AG04450 (cell line): ENCODE results near the gene ARMH2. TPM values are rescaled to one million over a fixed set of nuclear protein-coding genes. Genes with fewer than 3 reads are reported as not detected.
"Not testable (repeated sequence)": the region's sequence is repeated elsewhere in the genome, so short reads cannot be mapped to it uniquely, and the experiment has no call there.

Source experiments
- CTCF ChIA-PET: fragments of 300-600, 350-600 bp; formaldehyde crosslinking; extraction: SDS; loops from one replicate; lab custom pipeline; 2022; ENCODE audit warnings: antibody characterized with exemption, inconsistent platforms; lab: Charles Lee
- POLR2A ChIA-PET: fragments of 350-600 bp; formaldehyde crosslinking; extraction: SDS; loops from one replicate; lab custom pipeline; 2021; ENCODE audit warnings: antibody characterized with exemption, inconsistent platforms; lab: Yijun Ruan, JAX
- DNase-seq: peaks from one replicate; pipeline ENCODE4 v3.0.0-alpha.2; 2011; ENCODE audit warnings: low read depth, low spot score
- H3K27ac ChIP-seq: one replicate; pipeline ENCODE4 v1.5.1; 2012; ENCODE audit warnings: low read depth, low read length, control low read depth
- H3K27me3 ChIP-seq: one replicate; pipeline ENCODE4 v1.6.0; 2012; ENCODE audit warnings: low read length; ENCODE audit not compliant: control insufficient read depth, insufficient read depth
- H3K4me3 ChIP-seq: 2 replicates; pipeline ENCODE4 v1.5.1; 2011; ENCODE audit warnings: mild to moderate bottlenecking, low read depth, low read length, control low read depth
- H3K9me3 ChIP-seq: 2 replicates; pipeline ENCODE4 v1.5.1; 2012; ENCODE audit warnings: low read length; ENCODE audit not compliant: control insufficient read depth, insufficient read depth
- polyA plus RNA-seq: library from polyadenylated mRNA; depleted of rRNA; stranded (reverse); fragments of >200 nt; gene quantifications from 2 replicates; pipeline ENCODE4 v1.2.3, GENCODE V29; 2011
- TF ChIP-seq, protein P1 (sequence below): IDR thresholded peaks from 2 replicates; pipeline ENCODE4 v1.5.1; 2011; ENCODE audit warnings: low read depth, low read length, control low read depth, inconsistent platforms

Gene ARMH2
- polyA plus RNA-seq, 1 experiment: not detected

DNA sequence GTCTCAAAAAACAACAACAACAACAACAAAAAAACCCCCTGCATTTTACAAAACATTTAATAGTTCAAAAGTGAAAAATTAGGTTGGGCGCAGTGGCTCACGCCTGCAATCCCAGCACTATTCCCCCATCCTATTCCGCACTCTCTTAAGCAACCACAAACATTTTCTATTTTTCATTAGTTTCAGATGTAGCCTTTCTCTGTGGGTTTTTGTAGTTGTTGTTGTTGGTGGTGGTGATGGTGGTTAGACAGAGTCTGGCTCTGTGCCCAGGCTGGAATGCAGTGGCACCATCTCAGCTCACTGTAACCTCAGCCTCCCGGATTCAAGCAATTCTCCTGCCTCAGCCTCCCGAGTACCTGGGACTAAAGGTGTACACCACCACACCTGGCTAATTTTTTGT is 30.4 kb downstream of the ARMH2 start:
- ChIA-PET CTCF (interaction anchor here (0.6 to 3.7 kb wide), 3 partner anchors 187 to 405 kb away, joined by 3 to 42 read pairs (median 4); no protein-coding TSS in a partner anchor), POLR2A (no interaction called here)
- DNase-seq: no peak
- no peaks in the 10 kb centered on the region for H3K9me3 ChIP-seq
- H3K4me3 ChIP-seq: no peak overlapping the region
- no peaks in the 10 kb centered on the region for H3K27me3 ChIP-seq
- TF ChIP-seq, protein P1, sequence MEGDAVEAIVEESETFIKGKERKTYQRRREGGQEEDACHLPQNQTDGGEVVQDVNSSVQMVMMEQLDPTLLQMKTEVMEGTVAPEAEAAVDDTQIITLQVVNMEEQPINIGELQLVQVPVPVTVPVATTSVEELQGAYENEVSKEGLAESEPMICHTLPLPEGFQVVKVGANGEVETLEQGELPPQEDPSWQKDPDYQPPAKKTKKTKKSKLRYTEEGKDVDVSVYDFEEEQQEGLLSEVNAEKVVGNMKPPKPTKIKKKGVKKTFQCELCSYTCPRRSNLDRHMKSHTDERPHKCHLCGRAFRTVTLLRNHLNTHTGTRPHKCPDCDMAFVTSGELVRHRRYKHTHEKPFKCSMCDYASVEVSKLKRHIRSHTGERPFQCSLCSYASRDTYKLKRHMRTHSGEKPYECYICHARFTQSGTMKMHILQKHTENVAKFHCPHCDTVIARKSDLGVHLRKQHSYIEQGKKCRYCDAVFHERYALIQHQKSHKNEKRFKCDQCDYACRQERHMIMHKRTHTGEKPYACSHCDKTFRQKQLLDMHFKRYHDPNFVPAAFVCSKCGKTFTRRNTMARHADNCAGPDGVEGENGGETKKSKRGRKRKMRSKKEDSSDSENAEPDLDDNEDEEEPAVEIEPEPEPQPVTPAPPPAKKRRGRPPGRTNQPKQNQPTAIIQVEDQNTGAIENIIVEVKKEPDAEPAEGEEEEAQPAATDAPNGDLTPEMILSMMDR: no peak
- no peak overlapping the region for H3K27ac ChIP-seq

DNA sequence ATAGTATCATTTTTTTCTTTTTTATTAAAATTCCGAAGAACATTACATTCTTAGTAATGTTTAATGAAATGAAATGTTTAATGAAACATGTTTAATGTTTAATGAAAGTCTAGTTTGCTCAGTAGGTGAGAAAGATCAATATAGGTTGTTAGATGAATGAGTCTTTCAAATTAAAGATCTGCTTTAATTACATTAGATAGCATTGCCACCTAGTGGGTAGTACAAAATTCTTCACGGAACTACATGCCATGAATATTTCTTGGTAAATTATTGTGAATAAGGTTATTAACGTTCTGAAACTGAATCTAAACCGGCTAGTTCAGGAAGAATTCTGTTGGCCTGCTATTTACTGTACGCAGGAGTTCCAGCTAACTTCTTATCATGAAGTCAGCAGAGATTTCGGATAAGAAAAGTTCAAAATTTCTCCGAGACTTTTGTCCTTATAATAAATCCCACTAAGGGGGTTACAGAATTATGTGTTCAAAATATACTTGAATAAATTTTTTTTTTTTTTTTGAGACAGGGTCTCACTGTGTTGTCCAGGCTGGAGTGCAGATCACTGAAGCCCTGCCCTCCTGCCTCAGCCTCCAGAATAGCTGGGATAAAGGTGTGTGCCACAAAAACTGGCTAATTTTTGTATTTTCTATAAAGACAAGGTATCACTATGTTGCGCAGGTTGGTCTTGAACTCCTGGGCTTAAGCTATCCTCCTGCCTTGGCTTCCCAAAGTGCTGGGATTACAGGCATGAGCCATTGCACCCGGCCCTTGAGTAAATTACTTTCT is 31.8 kb downstream of the ARMH2 start:
- Histone ChIP-seq H3K27me3 (no peaks in the 10 kb centered on the region), H3K9me3 (no peaks in the 10 kb centered on the region), H3K4me3 (no peak overlapping the region), H3K27ac (no peak overlapping the region)
- ChIA-PET CTCF (interaction anchor here (0.6 to 3.7 kb wide), 15 partner anchors 11 to 304 kb away, joined by 3 to 42 read pairs (median 4); no protein-coding TSS in a partner anchor), POLR2A (no interaction called here)
- DNase-seq: no peak
- TF ChIP-seq, protein P1: peak; percentile 51

- H3K27me3 ChIP-seq, H3K9me3 ChIP-seq, DNase-seq, POLR2A ChIA-PET, H3K27ac ChIP-seq, H3K4me3 ChIP-seq: not testable (repeated sequence)
- CTCF ChIA-PET: interaction anchor here (0.7 to 3.7 kb wide), 4 partner anchors 182 to 239 kb away, joined by 3 to 42 read pairs (median 4); no protein-coding TSS in a partner anchor
Observed at GRCh38 chr6:24765968-24766367, 32.7 kb downstream of the ARMH2 start.

- CTCF ChIA-PET: interaction anchor here (1.1 to 3.7 kb wide), 2 partner anchors 181 to 184 kb away, joined by 3 to 42 read pairs; no protein-coding TSS in a partner anchor
- H3K9me3 ChIP-seq, H3K27me3 ChIP-seq, DNase-seq, H3K4me3 ChIP-seq, POLR2A ChIA-PET, H3K27ac ChIP-seq: not testable (repeated sequence)
Observed at GRCh38 chr6:24764833-24765828, 33.6 kb downstream of the ARMH2 start.

GRCh38 chr6:24763578-24763977 is 35.1 kb downstream of the ARMH2 start:
- DNase-seq: no peak
- H3K27ac ChIP-seq: no peak overlapping the region
- no peaks in the 10 kb centered on the region; the same call in 1 of the 2 replicates for H3K9me3 ChIP-seq
- TF ChIP-seq, protein P1: no peak
- H3K27me3 ChIP-seq: no peaks in the 10 kb centered on the region
- POLR2A ChIA-PET: no interaction called here
- CTCF ChIA-PET: interaction anchor here (0.7 kb wide), 1 partner anchor 182 kb away, joined by 3 read pairs; no protein-coding TSS in a partner anchor
- H3K4me3 ChIP-seq: no peak overlapping the region
